ENCODE results near the gene TRIM66.

TRIM66 gene

DNA sequence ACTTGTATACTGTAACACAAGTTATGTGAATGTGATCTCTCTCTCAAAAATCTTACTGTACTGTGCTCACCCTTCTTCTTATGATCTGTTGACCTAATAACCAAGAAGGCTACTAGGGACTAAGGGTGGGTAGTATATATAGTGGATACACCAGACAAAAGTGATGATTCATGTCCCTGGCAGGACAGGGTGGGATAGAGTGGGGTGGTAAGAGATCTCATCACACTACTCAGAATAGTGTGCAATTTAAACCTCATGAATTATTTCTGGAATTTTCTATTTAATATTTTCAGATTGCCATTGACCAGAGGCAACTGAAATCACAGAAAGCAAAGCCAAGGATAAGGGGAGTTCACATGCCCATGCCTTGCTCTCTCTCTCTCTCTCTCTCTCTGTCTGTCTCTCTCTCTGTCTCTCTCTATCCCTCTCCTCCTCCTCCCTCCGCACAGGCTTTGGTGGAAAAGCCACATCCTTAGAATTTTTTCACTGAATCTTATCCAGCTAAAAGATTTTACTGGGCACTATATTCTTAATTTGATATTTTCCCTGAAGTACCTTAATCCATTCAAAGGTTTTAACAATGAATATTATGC lies 76.4 kb downstream of the TRIM66 start:
- DNase-seq = no peak

DNA sequence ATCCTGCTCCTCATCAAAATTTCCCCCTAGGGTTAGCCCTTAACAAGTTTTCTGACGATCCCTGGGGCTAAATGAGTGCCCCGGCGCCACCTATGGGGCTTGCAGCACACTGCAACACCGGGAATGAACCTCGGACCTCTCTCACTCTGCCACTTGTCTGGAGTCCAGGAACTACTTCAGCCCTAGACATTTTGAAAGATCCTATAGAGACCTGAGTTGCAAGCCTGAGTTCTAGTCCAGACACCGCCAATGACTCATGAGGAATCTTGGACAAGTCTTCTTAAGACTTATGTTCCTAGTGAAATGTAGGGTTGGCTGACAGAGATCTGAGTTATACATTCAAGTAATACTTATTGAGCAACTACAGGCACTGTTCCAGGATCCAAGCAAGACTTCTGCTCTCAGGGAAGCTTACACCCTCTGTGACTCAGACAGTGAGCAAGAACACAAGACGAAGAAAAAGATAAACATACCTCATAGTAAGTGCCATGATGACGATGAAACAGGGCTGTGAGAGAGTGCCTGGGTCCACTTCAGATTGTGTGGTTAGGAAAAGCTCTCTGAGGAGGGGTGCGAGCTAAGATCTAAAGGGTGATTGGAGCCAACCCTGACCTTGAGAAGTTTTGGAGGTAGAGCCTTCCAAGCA lies 78.3 kb downstream of the TRIM66 start:
- DNase-seq = peak; percentile 60

DNA sequence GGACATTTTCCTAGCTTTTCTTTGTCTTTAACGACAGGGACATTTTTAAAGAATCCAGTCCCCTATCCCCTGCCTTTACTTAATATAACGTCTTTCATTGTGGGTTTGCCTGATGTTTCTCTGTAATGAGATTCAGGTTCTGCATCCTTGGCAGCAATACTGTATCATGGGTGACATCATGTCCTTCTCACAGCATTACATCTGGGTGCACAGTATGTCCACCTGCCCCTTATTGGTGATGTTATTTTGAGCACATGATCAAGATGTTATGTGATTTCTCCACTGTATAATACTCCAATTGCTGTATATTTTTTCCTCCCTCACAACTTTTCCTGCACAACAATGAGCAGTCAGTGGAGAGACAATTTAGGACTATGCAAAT lies 78.8 kb downstream of the TRIM66 start:
- no peak for DNase-seq

DNA sequence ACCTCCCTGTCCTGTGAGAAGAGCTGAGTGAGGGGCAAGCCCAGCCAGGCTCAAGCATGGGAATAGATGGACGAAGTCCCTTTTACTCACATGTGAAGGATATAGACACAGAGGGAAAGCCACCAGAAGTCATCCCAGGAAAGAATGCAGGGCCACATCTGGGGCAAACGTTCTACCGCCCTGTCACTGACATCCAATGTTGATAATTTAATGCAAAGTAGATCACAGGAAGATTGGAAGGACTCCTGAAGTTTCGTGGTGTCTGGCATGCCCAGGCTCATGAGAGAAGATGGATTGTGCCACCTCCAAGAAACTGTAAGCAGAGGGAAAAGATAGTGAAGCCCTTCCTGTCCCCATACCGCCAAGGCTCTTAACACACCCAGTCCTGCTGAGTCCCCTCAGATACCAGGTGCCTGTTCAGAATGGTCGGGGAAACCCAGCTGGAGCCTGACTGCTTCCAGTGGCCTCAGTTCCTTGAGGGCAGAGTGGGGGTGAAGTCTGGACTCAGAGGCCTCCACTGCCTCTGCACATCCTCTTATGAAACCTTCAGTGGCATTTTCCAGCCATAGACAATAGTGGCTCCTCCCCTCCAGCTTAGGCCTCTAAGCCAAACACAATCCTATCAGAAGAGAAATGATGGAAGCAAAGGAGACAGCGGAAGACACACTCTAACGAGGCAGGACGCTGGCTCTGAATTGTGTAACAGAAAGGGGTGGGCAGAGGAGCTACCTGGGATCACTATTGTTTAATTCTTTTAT lies 80.9 kb downstream of the TRIM66 start:
- no peak for DNase-seq

DNA sequence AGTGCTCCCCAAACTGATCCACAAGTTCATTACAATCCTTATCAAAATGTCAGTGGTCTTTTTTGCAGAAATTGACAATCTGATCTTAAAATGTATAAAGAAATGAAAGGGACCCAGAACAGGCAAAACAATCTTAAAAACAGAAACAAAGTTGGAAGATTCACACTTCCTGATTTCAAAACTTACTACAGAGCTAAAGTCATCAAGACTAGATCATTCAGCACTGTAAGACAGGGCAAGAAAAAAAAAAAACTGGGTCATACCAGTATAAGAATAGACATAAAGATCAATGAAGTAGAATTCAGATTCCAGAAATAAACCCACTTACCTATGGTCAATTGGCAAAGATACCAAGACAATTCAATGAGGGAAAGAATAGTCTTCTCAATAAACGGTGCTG lies 84.0 kb downstream of the TRIM66 start:
- DNase-seq = no peak

DNA sequence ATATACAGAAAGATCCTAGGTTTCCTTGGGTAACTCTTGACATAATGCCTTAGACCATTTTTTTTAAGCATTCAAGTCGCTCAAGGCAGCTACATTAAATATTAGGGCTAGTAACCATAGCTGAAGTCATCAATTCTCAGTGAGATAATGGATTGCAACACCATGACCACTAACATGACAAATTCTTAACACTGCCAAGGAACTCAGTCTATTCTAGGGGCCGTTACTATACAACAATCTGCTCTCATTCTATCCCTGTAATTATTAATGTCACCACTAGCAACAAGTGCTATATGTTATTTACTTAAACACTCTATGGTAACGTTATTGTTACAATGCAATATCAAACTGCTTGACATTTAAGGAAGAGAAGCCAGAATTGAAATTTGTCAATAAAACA lies 85.3 kb downstream of the TRIM66 start:
- no peak for DNase-seq

DNA sequence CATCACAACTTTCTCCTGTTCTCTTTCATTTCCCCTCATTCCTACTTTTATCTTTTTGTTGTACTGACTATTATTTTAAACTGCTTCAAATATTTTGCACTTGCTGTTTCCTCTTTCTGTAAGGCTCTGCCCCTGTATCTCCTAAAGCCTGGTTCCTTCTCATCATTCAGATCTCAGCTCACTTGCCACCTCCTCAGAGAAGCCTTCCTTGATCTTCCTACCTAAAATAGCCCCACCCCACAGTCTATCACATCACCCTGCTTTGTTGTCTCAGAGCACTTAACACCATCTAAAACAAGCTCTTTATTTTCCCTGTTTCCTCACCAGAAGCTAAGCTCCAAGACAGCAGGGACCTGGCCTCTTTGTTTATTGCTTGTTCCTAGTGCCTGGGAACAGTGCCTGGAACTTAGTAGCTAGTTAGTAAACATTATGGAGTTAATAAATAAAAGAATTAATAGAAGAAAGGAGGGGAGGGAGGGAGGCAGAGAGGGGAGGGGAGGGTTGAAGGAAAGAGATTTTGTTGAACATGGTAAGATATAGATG lies 85.9 kb downstream of the TRIM66 start:
- DNase-seq = no peak

DNA sequence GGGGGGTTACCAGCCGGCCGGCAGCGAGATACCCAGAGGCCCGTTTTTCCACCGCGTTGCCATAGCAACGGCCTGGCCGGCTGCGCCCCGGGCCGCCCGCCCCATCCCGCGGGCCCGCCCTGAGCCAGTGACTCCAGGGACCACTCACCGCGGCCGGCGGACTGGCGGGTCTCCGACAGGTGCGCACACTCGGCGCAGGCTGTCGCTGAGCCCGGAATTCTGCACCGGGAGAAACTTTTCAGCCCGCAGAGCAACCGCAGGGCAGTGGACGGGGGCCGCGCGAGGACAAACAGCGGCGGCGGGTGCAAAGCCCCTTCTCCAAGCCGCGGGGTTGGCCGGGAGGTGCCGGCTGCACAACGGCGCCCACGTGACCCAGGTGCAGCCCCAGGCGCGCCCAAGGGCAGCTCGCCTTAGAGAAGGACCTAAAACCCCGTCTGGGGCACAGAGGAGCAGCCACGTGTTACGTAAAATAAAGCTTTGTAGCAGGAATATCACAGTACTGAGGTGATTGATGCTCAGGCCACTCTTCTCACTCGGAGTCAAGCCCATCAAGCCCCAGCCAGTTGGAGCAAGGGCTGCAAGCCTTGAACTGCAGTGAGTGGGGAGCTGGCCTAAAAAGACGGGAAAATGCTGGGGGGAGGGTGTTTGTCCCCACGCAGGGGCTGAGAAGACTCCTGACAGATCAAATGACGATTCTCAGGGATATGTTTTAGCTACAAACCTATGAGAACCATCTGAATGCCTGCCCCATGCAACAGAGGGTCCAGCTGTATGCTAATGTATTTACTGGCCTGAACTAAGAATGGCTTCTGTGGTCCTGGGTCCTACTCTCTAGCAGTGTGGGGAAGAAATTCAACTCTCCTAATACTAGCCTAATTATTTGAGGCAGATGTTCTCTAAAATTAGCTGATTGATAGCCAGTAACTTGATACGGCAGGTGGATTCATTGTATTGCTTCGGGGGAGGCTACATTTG lies 88.2 kb downstream of the TRIM66 start, which contains the start of gene STK33:
Gene STK33, minus strand, starts transcription at position 294 of the 975 bp plus-strand sequence. CDS start 119,323 bp downstream, outside the sequence.
- DNase-seq = peak; percentile 84

DNA sequence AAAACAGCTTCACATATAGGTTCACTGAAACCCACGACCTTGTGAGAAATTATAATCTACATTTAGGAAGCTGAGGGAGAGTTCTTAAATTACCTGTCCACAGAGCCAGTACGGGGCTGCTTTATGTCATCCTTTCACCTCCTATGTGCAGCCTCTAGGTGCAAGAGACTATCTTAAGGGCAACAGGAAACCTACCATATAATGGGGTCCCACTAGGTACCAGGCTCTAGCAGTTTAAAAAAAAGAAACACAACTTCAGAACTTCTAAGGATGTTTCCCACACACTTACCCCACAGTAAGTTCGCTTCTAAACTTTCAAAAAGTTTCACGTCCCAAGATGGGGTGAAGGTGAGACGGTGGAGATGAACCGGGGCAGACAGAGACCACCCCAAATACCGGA lies 89.0 kb downstream of the TRIM66 start:
- no peak for DNase-seq

DNA sequence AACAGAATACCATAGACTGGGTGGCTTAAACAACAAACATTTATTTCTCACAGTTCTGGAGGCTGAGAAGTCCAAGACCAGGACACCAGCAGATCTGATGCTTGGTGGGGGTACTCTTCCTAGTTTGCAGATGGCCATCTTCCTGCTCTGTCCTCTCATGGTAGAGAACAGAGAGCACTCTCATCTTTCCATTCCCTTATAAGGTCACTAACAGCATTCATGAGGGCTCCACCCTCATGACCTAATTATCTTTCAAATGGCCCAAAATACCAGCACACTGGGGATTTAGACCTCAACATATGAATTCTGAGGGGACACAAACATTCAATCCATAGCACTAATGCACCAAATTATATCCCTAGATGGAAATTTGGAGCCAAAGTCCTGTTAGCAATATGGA lies 94.5 kb downstream of the TRIM66 start:
- no peak for DNase-seq

DNA sequence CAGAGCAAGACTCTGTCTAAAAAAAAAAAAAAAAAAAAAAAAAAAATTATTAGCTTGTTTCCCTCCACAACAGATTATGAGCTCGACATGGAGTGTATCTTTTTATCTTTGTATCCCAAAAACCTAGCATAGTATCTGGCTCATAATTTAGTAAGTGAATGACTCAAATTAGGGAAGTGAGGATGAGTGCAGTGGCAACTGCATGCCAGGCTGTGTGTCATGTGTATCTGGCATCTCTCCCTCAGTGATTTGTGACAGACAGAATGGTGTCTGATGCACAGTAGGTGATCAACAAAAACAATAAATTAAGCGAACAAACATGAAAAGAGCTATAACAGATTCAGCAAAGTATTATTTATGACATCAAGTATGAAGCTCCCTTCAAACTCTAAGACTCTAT lies 95.7 kb downstream of the TRIM66 start:
- DNase-seq = peak; percentile 14

DNA sequence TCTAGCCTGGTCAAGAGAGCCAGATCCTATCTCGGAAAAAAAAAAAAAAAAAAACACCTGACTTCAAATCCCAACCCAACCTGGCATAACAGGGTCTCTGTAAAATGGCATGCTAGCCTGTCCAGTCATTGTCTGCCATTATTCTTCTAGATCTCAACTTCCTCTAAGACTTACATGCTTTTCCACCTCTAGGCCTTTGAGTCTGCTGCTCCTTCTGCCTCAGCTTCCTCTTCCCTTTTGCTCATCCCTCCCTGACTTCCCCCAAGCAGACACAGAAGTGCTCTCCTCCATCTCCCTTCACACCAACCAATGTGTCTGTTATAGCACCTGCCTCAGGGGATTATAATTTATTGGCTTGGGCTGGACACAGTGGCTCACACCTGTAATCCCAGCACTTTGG lies 96.3 kb downstream of the TRIM66 start:
- DNase-seq = no peak

DNA sequence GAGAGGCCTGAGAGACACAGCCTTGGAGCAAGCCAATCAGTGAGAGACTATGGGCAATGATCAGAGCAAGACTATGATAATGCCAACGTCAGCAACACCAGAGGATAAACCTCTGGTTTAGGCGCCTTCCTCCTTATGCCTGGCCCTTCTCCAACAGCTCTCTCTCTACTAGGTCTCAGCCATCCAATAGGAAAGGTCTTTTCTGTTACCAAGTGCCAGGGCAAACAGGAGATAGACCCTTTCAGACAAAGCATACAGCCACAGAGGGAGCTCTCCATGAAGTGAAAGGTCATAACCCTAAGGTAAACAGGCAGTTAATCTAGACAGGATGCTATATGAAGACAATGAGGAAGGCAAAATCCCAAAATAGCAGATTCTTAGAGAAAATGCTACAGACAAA lies 98.0 kb downstream of the TRIM66 start:
- DNase-seq = peak; percentile 84

DNA sequence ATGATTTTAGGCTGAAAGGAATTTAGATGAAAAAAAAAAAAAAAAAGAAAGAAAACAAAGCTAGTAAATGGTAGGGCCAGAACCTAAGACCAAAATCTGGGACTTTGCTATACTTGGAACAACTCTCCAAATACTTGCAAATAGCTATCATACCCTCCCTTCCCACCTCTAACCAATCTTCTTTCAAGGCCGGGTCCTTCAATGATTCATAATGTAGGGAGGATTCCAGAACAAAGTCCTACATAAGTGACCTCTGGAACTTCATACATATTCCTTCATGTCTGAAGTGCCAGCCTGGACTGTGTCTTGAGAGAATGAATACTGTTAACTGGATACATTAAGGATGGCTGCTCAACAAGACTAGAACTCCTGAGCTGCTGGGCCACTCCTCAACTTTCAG lies 98.4 kb downstream of the TRIM66 start:
- no peak for DNase-seq

DNA sequence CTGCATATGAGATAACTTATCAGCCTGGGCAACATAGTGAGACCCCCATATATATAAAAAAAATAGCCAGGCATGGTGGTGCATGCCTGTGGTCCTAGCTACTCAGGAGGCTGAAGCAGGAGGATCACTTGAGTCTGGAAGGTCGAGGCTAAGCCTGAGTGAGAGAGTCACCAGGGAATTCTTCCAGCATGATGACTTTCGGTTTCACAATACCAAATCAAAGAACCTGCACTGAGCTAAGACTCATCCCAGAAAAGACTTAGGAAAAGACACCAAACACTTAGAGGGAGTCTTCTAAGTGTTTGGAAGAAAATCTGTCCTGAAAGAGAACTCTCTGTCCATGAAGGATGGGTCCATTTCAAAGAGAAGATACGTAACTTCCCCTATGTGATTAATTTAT lies 101.2 kb downstream of the TRIM66 start:
- DNase-seq = no peak

DNA sequence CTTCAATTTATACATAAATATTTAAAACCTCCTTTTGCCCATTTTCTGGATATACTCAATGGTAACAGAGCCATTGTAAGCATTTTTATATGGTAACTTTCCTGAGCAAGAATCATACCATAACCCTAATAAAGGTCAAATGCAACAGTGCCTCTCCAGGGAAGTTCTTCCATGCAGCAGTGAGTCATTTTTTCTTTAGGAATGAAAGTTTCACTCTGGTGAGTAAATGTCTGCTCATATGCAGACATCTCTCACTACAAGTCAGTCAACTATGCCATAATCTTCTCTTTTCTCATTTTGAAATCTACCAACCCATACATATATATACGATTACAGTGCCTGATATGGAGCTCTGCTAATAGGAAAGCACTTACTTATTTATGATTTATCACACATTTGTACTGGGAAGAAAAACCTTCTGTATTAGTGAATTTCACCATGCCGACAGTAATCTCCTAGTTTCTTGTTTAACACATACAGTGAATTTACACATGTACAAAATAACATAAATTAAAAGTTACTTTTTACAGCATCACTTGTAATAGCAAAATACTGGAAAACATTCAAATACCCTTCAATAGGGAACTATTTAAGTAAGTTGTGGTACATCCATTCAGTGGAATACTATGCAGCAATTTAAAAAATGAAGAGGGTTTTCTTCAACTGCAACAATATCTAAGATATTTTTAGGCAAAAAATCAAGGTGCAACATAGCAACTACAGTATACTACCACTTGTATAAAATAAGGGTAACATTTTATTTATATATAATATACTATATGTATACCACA lies 104.5 kb downstream of the TRIM66 start:
- no peak for DNase-seq

DNA sequence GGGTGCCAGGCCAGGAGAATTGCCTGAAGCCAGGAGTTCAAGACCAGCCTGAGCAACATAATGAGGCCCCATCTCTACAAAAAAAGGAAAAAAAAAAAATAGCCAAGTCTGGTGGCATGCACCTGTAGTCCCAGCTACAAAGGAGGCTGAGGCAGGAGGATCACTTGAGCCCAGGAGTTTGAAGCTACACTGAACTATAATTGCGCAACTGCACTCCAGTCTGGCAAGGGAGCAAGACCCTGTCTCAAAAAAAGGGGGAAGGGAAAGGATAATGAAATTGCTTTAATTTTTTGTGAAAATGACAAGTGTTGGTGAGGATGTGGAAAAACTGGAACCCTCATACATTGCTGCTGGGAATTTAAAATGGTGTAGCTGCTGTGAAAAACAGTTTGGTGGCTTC lies 107.7 kb downstream of the TRIM66 start:
- DNase-seq = no peak

DNA sequence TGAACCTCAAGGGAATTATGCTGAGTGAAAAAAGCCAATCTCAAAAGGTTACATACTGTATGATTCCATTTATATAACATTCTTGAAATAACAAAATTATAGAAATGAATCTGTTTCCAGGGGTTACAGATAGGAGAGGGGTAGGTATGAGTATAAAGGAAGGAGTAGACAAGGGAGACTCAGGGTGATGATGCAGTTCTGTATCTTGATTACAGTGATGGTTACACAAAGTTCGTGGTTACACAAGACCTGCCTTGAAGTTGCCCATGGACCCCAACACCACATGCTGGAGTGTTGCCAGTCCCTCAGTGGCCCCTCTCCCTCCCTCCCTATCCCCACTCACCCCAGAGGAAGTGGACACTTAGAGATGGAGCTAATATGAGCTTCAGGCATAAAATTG lies 108.7 kb downstream of the TRIM66 start:
- DNase-seq = no peak

DNA sequence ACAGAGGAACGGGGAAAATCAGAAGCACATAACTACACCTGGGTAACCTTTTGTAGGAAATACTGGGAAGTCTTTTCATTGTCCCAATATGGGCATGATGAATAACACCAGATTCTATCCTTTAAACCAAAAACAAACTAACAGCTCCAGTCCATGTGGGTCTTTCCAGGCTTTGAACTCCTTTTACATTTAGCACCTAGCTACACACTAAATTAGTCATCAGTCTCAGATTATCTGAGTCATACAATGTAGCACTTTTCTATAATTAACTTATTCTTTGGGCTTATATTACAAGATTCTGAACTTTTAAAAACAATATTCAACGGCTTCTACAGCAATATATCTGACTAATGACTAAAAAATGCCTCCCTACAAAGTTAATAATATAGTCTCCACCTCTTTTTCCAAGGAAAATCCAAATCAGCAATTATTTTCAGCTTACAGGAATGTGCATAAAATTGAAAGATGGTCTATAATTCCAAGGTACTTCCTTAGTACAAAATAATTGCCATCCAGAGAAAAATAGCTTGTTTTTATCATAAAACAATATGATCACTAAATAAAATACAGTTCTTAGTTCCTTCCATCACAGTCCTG lies 114.8 kb downstream of the TRIM66 start:
- DNase-seq = no peak

DNA sequence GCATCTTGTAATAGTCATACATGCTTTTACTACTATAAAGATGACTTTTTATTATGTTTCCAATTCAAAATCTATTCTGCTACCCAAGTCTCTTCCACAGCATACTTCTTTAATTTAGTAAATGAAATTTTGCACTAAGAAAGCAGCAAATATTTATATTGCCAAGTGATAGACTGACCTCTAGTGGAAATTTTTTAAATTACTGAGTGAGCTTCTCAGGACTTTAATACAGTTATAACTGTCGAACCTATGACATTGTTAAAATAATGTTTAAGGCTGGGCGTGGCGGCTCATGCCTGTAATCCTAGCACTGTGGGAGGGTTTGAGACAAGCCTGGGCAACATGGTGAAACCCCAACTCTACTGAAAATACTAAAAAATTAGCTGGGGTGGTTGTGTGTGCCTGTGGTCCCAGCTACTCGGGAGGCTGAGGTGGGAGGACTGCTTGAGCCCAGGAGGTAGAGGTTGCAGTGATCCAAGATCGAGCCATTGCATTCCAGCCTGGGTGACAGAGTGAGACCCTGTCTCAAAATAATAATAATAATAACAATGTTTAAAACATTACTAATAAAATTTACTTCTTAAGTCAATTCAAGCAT lies 115.8 kb downstream of the TRIM66 start:
- DNase-seq = peak; percentile 44

DNA sequence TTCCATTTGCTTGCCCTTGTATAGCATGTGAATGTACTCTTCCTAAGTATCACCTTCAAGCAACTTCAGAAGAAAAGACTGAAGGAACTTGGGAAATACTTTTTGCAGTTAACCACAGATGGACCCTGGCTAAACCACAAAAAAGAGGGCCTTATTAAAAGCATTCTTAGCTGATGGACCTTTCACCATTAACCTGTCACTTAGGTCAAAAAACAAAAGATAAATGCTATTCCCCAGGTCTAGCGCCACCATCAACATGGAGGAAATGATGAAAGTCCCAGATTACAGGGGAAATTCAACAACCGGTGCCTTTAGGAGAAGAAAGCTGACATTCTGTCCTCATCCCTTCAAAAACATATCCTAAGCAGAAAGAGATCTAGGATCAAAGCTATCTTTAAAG lies 117.9 kb downstream of the TRIM66 start:
- DNase-seq = no peak
